HFFc6 (cell line): ENCODE results near the gene ADI1. TPM values are rescaled to one million over a fixed set of nuclear protein-coding genes. Genes with fewer than 3 reads are reported as not detected.

Experiments used
- DNase-seq: peaks from one replicate; pipeline ENCODE4 v3.0.0-alpha.2; 2018
- H3K27ac Mint-ChIP-seq: 2 replicates; pipeline ENCODE4 v1.8.0; 2020; ENCODE audit warnings: mild to moderate bottlenecking, mixed read lengths
- H3K27me3 Mint-ChIP-seq: 2 replicates; pipeline ENCODE4 v1.8.0; 2021; ENCODE audit warnings: mild to moderate bottlenecking, moderate library complexity, mixed read lengths; ENCODE audit not compliant: insufficient read depth
- H3K36me3 Mint-ChIP-seq: 2 replicates; pipeline ENCODE4 v1.8.0; 2021; ENCODE audit warnings: low read depth, mixed read lengths
- H3K4me1 Mint-ChIP-seq: 2 replicates; pipeline ENCODE4 v1.8.0; 2020; ENCODE audit warnings: low read depth, mixed read lengths
- H3K4me3 Mint-ChIP-seq: 2 replicates; pipeline ENCODE4 v1.8.0; 2020; ENCODE audit warnings: mild to moderate bottlenecking, moderate library complexity, mixed read lengths
- H3K9me3 Mint-ChIP-seq: 2 replicates; pipeline ENCODE4 v1.8.0; 2020; ENCODE audit warnings: mild to moderate bottlenecking, mixed read lengths
- total RNA-seq, 6 experiments: library from RNA; stranded (reverse); fragmentation: NEBNext Ultra II Directional; extraction: Animal tissue kit (Norgen Biotek cat#: 25700); gene quantifications; 2 replicates in 1 of 6; 3 replicates in 5 of 6; pipeline ENCODE4 v1.2.3, GENCODE V29; 2021
- TF ChIP-seq, protein P1 (sequence below): fragments of 200-600 bp; sonication (generic); IDR thresholded peaks from 2 replicates; pipeline ENCODE4 v1.5.0; 2021; ENCODE audit warnings: antibody characterized with exemption, mild to moderate bottlenecking

Gene ADI1
- total RNA-seq, 6 experiments from 2014 or later = 66.6 to 94.2 (median 75.5) TPM

- Mint-ChIP-seq H3K4me1 (peaks cover 10% of the 10 kb centered on the region), H3K4me3 (no peak overlapping the region), H3K27ac (no peak overlapping the region), H3K36me3 (peaks cover 11% of the 10 kb centered on the region; the same call in 1 of the 2 replicates), H3K27me3 (peaks cover 6% of the 10 kb centered on the region), H3K9me3 (no peaks in the 10 kb centered on the region)
- TF ChIP-seq, protein P1, sequence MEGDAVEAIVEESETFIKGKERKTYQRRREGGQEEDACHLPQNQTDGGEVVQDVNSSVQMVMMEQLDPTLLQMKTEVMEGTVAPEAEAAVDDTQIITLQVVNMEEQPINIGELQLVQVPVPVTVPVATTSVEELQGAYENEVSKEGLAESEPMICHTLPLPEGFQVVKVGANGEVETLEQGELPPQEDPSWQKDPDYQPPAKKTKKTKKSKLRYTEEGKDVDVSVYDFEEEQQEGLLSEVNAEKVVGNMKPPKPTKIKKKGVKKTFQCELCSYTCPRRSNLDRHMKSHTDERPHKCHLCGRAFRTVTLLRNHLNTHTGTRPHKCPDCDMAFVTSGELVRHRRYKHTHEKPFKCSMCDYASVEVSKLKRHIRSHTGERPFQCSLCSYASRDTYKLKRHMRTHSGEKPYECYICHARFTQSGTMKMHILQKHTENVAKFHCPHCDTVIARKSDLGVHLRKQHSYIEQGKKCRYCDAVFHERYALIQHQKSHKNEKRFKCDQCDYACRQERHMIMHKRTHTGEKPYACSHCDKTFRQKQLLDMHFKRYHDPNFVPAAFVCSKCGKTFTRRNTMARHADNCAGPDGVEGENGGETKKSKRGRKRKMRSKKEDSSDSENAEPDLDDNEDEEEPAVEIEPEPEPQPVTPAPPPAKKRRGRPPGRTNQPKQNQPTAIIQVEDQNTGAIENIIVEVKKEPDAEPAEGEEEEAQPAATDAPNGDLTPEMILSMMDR = no peak
- DNase-seq = no peak
Observed at GRCh38 chr2:3479430-3480320, 39.7 kb downstream of the ADI1 start.

DNA sequence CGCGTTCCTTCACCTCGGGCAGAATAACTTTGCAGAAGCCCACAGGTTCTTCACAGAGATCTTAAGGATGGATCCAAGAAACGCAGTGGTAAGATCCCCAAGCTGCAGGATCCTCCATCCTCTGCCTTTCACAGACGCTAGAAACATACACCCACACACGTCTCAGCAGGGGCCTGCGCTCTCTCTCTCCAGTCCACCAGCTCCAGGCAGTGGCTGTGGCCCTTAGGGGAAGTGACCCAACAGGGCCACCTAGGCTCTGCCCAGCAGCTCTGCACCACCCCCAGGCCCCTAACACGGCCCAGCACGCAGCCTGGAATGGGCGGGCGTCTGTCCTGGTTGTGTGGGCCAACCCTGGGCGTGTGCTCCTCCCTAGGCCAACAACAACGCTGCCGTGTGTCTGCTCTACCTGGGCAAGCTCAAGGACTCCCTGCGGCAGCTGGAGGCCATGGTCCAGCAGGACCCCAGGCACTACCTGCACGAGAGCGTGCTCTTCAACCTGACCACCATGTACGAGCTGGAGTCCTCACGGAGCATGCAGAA is 40.4 kb downstream of the ADI1 start:
- H3K27me3 Mint-ChIP-seq = peaks cover 6% of the 10 kb centered on the region
- H3K9me3 Mint-ChIP-seq = no peaks in the 10 kb centered on the region
- no peak overlapping the region for H3K4me3 Mint-ChIP-seq
- TF ChIP-seq, protein P1 = no peak
- peaks cover 11% of the 10 kb centered on the region; the same call in 1 of the 2 replicates for H3K36me3 Mint-ChIP-seq
- DNase-seq = no peak
- H3K27ac Mint-ChIP-seq = no peak overlapping the region
- H3K4me1 Mint-ChIP-seq = peaks cover 10% of the 10 kb centered on the region

- Mint-ChIP-seq H3K4me3 (no peak overlapping the region), H3K9me3 (no peaks in the 10 kb centered on the region), H3K27ac (no peak overlapping the region), H3K27me3 (peaks cover 4% of the 10 kb centered on the region), H3K4me1 (peaks cover 10% of the 10 kb centered on the region), H3K36me3 (peaks cover 20% of the 10 kb centered on the region)
- no peak for DNase-seq
- TF ChIP-seq, protein P1 = no peak
Observed at GRCh38 chr2:3476985-3477327, 42.4 kb downstream of the ADI1 start.

DNA sequence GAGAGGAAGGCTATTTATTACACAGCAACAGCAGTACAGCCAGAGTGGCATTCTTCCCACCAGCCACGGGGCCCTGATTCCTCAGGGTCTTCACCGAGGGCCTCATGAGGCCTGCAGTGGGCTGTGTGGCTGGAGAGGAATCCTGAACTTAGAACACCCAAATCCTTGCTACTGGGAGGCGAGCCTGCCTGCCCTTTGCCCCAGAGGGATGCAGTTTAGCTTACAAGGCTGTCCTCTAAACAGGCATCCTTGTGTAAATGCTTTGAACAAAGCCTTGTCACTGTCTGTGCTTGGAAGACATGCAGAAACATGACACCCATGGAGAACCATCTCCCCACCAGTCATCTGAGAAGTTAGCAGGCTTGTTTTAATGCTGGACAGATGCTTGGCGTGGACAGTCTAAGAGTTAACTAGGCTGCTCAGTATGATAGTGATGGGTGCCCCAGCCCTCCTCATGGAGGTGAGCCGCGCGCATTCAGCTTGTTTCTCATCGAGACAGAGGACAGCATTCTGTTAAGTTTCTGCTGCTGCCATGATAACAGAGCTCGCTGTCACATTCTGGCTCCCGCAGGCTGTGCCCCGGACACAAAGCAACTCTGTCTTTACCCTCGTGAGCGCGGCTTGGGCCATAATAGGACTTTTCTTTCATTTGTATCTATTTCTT is 42.9 kb downstream of the ADI1 start:
- Mint-ChIP-seq H3K27ac (peak overlapping the region; percentile 45; the same call in 1 of the 2 replicates), H3K9me3 (no peaks in the 10 kb centered on the region)

GRCh38 chr2:3475771-3476170 is 43.6 kb downstream of the ADI1 start:
- peaks cover 17% of the 10 kb centered on the region for H3K4me1 Mint-ChIP-seq
- TF ChIP-seq, protein P1 = no peak
- H3K27me3 Mint-ChIP-seq = peaks cover 2% of the 10 kb centered on the region
- DNase-seq = no peak
- H3K27ac Mint-ChIP-seq = peak overlapping the region; percentile 45; the same call in 1 of the 2 replicates
- no peak overlapping the region for H3K4me3 Mint-ChIP-seq
- H3K9me3 Mint-ChIP-seq = no peaks in the 10 kb centered on the region
- H3K36me3 Mint-ChIP-seq = peaks cover 22% of the 10 kb centered on the region

More for the DNA sequence above, 42.9 kb downstream of the ADI1 start:
- H3K36me3 Mint-ChIP-seq = peaks cover 22% of the 10 kb centered on the region
- TF ChIP-seq, protein P1 = no peak
- peak; percentile 30 for DNase-seq
- peaks cover 10% of the 10 kb centered on the region for H3K4me1 Mint-ChIP-seq
- H3K4me3 Mint-ChIP-seq = no peak overlapping the region
- H3K27me3 Mint-ChIP-seq = peaks cover 2% of the 10 kb centered on the region
